ENCODE measurements around the gene DISC1.

The DISC1 gene

DNA sequence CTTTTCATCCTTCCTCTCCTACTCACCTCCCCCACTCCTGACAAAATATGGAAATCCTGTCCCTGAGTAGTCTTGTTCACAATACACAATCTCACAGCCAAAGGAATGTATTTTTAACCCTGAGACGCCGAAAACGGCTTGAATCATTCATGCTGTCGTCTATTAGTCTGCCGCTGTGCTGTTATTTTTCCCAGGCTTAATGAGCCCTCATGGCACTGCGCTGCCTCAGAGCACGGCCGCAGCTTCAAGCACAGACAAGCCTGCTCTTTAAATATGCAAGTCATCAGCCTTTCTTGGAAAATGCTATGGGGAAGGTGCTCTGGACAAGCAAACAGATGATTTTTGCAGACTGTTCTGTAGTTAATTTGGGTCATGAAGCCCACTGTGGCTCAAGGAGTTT, 302.7 kb downstream of the DISC1 start:
- no peak overlapping the region for H3K27ac ChIP-seq (ENCODE audit: low read length)
- H3K27me3 ChIP-seq (ENCODE audit: control insufficient read depth in 1 of 2, insufficient read depth in 2 of 2, low read length in 2 of 2), result no peaks in the 10 kb centered on the region
- H3K4me1 ChIP-seq (ENCODE audit: control insufficient read depth, insufficient read depth, low read length), result peaks cover 8% of the 10 kb centered on the region
- peaks cover 0 to 3% of the 10 kb centered on the region in 2 donors for H3K9me3 ChIP-seq (ENCODE audit: control insufficient read depth in 2 of 2, low read length in 2 of 2)
- H3K9ac ChIP-seq (ENCODE audit: low read length in 2 of 2), result peak overlapping the region in 1 of 2 donors; percentile 2
- no peaks in the 10 kb centered on the region for H3K36me3 ChIP-seq (ENCODE audit: control insufficient read depth in 2 of 2, insufficient read depth in 2 of 2, low read length in 2 of 2)
- H3K4me3 ChIP-seq (ENCODE audit: low read length in 2 of 2), result peak overlapping the region in 1 of 2 donors; percentile 35

DNA sequence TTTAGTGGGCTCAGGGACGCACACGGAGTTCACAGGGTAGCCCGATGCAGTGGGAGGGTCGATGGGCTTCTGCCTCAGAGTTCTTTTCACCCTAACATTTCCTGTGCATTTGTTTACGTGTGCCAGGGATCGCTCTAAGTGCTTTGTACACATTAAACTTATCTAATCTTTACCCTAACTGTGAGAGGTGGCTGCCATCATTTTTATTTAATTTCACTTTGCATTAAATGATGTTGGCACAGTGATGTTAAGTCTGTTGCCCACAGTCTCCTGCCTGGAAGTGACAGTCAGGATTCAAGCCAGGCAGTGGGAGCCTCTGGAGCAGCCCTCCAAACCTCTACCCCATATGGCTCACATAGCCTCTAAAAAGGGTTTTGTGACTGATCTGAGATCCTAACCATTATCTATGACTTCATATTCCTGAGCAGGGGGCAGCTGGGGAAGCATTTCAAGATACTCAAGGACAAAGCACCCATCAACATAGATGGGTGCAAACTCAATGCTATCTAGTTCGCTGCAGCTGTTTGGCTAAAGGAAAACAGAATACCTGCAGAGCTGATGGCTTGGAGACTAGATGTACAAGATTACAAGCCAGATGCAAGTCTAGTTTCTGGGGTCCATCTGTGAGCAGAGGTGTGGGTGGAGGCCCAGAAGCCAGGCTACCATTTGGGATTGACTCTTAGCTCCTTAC, 303.8 kb downstream of the DISC1 start:
- Histone ChIP-seq H3K27me3 (ENCODE audit: control insufficient read depth in 1 of 2, insufficient read depth in 2 of 2, low read length in 2 of 2) (no peaks in the 10 kb centered on the region), H3K27ac (ENCODE audit: low read length) (no peak overlapping the region)

GRCh38 chr1:231931146-231931545, 304.6 kb downstream of the DISC1 start:
- no peak overlapping the region for H3K4me3 ChIP-seq (ENCODE audit: low read length in 2 of 2)
- H3K27ac ChIP-seq (ENCODE audit: low read length), result no peak overlapping the region
- H3K9me3 ChIP-seq (ENCODE audit: control insufficient read depth in 2 of 2, low read length in 2 of 2), result peaks cover 0 to 3% of the 10 kb centered on the region in 2 donors
- H3K36me3 ChIP-seq (ENCODE audit: control insufficient read depth in 2 of 2, insufficient read depth in 2 of 2, low read length in 2 of 2), result no peaks in the 10 kb centered on the region
- H3K27me3 ChIP-seq (ENCODE audit: control insufficient read depth in 1 of 2, insufficient read depth in 2 of 2, low read length in 2 of 2), result no peaks in the 10 kb centered on the region
- no peak overlapping the region for H3K9ac ChIP-seq (ENCODE audit: low read length in 2 of 2)
- H3K4me1 ChIP-seq (ENCODE audit: control insufficient read depth, insufficient read depth, low read length), result peaks cover 11% of the 10 kb centered on the region

More for the DNA sequence above, 303.8 kb downstream of the DISC1 start:
- H3K36me3 ChIP-seq (ENCODE audit: control insufficient read depth in 2 of 2, insufficient read depth in 2 of 2, low read length in 2 of 2), result no peaks in the 10 kb centered on the region
- H3K9ac ChIP-seq (ENCODE audit: low read length in 2 of 2), result no peak overlapping the region
- H3K4me3 ChIP-seq (ENCODE audit: low read length in 2 of 2), result no peak overlapping the region
- H3K4me1 ChIP-seq (ENCODE audit: control insufficient read depth, insufficient read depth, low read length), result peaks cover 11% of the 10 kb centered on the region
- peaks cover 0 to 3% of the 10 kb centered on the region in 2 donors for H3K9me3 ChIP-seq (ENCODE audit: control insufficient read depth in 2 of 2, low read length in 2 of 2)

DNA sequence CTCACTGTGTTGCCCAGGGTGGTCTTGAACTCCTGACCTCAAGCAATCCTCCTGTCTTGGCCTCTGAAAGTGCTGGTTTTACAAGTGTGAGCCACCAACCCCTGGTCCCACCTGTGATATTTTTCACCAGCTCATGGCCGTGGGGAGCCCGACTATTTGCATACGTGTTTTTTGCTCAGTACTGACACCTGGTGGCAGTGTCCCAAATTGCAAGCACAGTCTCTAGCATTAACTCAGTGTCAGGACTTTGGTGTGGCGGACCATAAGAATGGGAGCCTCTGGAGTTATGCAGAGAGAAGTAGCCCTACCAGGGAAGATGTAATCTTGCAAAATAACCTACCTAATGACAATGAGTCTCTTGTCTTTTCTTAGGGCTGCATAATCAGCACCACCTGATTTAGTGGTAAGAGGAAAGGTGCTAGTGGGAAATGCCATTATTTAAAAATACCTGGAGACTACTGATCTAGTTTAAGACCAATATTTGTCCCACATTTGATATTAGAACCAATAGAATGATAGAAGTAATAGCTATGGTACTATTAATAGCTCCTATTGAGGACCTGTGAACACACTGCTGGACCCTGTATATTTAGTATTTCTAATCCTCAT, 305.4 kb downstream of the DISC1 start:
- H3K36me3 ChIP-seq (ENCODE audit: control insufficient read depth in 2 of 2, insufficient read depth in 2 of 2, low read length in 2 of 2), result no peaks in the 10 kb centered on the region
- H3K4me1 ChIP-seq (ENCODE audit: control insufficient read depth, insufficient read depth, low read length), result peaks cover 11% of the 10 kb centered on the region
- no peaks in the 10 kb centered on the region for H3K27me3 ChIP-seq (ENCODE audit: control insufficient read depth in 1 of 2, insufficient read depth in 2 of 2, low read length in 2 of 2)
- H3K9ac ChIP-seq (ENCODE audit: low read length in 2 of 2), result no peak overlapping the region
- no peak overlapping the region for H3K27ac ChIP-seq (ENCODE audit: low read length)
- peaks cover 0 to 3% of the 10 kb centered on the region in 2 donors for H3K9me3 ChIP-seq (ENCODE audit: control insufficient read depth in 2 of 2, low read length in 2 of 2)
- H3K4me3 ChIP-seq (ENCODE audit: low read length in 2 of 2), result no peak overlapping the region

- Histone ChIP-seq H3K27me3 (ENCODE audit: control insufficient read depth in 1 of 2, insufficient read depth in 2 of 2, low read length in 2 of 2) (no peaks in the 10 kb centered on the region), H3K36me3 (ENCODE audit: control insufficient read depth in 2 of 2, insufficient read depth in 2 of 2, low read length in 2 of 2) (no peaks in the 10 kb centered on the region), H3K9me3 (ENCODE audit: control insufficient read depth in 2 of 2, low read length in 2 of 2) (peaks cover 0 to 3% of the 10 kb centered on the region in 2 donors), H3K27ac (ENCODE audit: low read length) (no peak overlapping the region), H3K4me3 (ENCODE audit: low read length in 2 of 2) (no peak overlapping the region), H3K9ac (ENCODE audit: low read length in 2 of 2) (no peak overlapping the region), H3K4me1 (ENCODE audit: control insufficient read depth, insufficient read depth, low read length) (peaks cover 14% of the 10 kb centered on the region)
These were observed 307.4 kb downstream of the DISC1 start for GRCh38 chr1:231933711-231934626.

GRCh38 chr1:231934797-231935196, 308.2 kb downstream of the DISC1 start:
- no peak overlapping the region for H3K4me3 ChIP-seq (ENCODE audit: low read length in 2 of 2)
- H3K36me3 ChIP-seq (ENCODE audit: control insufficient read depth in 2 of 2, insufficient read depth in 2 of 2, low read length in 2 of 2), result no peaks in the 10 kb centered on the region
- H3K9ac ChIP-seq (ENCODE audit: low read length in 2 of 2), result no peak overlapping the region

DNA sequence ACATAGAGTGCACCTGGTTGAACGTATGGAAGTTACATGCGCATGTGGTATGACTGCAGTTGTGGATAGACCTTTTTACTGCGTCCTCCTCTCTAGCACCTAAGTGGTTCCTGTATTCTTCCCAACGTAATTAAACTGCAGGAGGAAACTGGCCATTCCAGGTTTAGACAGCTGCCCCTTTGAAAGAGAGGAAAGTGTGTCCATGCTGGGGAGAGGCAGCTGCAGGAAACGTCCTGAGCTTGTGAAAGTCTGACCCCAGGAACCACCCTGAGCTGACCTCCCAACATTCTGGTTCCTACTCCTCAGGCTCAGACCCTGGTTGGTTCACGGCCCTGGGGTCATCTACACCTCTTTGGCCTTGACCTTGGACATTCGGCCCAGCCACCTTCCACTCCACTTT, 309.3 kb downstream of the DISC1 start:
- peaks cover 6% of the 10 kb centered on the region for H3K4me1 ChIP-seq (ENCODE audit: control insufficient read depth, insufficient read depth, low read length)
- peaks cover 0 to 3% of the 10 kb centered on the region in 2 donors for H3K9me3 ChIP-seq (ENCODE audit: control insufficient read depth in 2 of 2, low read length in 2 of 2)

More at GRCh38 chr1:231934797-231935196, 308.2 kb downstream of the DISC1 start:
- Histone ChIP-seq H3K27ac (ENCODE audit: low read length) (no peak overlapping the region), H3K9me3 (ENCODE audit: control insufficient read depth in 2 of 2, low read length in 2 of 2) (peaks cover 0 to 3% of the 10 kb centered on the region in 2 donors), H3K27me3 (ENCODE audit: control insufficient read depth in 1 of 2, insufficient read depth in 2 of 2, low read length in 2 of 2) (no peaks in the 10 kb centered on the region), H3K4me1 (ENCODE audit: control insufficient read depth, insufficient read depth, low read length) (peaks cover 9% of the 10 kb centered on the region)

DNA sequence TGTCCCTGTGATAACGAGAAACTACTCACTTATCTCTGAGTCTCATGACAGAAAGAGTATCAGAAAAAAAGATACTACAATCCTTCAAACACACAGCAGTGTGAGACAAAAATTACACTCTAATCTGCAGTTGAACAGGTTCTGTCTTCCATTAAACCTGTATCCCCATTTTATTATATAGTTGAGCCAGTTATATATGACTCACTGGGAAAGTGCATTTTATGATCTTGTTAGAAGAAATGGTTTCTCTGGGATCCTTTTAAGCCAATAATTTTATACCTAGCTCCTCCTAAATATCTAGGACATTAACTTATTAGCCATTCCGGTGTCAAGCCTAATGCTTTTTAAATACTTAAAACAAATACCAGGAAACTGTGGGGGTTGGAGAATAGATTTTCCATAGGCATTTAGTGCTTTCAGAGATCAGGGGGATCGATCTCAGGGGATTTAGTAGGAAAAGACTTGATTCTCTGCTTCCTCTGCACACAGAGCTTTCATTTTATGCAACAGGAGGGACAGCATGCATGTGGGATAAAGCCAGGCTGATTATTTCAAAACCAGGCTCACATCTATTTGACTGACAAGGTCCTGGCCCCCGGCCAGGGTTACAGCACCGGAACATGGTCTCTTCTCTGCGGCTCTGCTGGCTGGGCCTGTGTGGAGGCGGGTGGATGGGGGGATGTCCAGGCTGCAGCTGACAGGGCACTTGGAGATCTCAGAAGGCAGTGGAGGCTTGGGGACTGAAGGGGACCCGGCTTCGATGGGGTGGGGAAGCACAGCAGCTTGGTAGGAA, 310.6 kb downstream of the DISC1 start:
- no peak overlapping the region for H3K4me3 ChIP-seq (ENCODE audit: low read length in 2 of 2)

More for the DNA sequence above, 309.3 kb downstream of the DISC1 start:
- Histone ChIP-seq H3K27me3 (ENCODE audit: control insufficient read depth in 1 of 2, insufficient read depth in 2 of 2, low read length in 2 of 2) (no peaks in the 10 kb centered on the region), H3K9ac (ENCODE audit: low read length in 2 of 2) (no peak overlapping the region), H3K27ac (ENCODE audit: low read length) (no peak overlapping the region), H3K4me3 (ENCODE audit: low read length in 2 of 2) (no peak overlapping the region), H3K36me3 (ENCODE audit: control insufficient read depth in 2 of 2, insufficient read depth in 2 of 2, low read length in 2 of 2) (no peaks in the 10 kb centered on the region)

DNA sequence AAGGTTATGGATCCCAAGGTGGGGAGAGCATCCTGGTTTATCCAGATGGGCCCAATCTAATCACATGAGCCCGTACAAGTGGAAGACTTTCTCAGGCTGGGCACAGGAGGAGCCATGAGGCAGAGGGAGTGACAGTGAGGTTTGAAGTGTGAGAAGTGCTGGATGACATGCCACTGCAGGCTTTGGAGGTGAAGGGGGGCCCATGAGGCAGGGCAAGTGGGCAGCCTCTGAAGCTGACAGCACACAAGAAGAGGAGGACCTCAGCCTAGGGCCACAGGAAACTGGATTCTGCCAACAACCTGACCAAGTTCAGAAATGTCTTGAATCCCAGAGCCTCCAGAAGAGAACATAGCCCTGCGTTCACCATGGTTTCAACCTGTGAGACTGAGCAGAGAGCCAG, 311.6 kb downstream of the DISC1 start:
- Histone ChIP-seq H3K9ac (ENCODE audit: low read length in 2 of 2) (no peak overlapping the region), H3K4me1 (ENCODE audit: control insufficient read depth, insufficient read depth, low read length) (peaks cover 6% of the 10 kb centered on the region), H3K4me3 (ENCODE audit: low read length in 2 of 2) (no peak overlapping the region), H3K27me3 (ENCODE audit: control insufficient read depth in 1 of 2, insufficient read depth in 2 of 2, low read length in 2 of 2) (no peaks in the 10 kb centered on the region), H3K27ac (ENCODE audit: low read length) (no peak overlapping the region), H3K36me3 (ENCODE audit: control insufficient read depth in 2 of 2, insufficient read depth in 2 of 2, low read length in 2 of 2) (no peaks in the 10 kb centered on the region), H3K9me3 (ENCODE audit: control insufficient read depth in 2 of 2, low read length in 2 of 2) (peaks cover 0 to 3% of the 10 kb centered on the region in 2 donors)

More for the DNA sequence above, 310.6 kb downstream of the DISC1 start:
- no peaks in the 10 kb centered on the region for H3K27me3 ChIP-seq (ENCODE audit: control insufficient read depth in 1 of 2, insufficient read depth in 2 of 2, low read length in 2 of 2)
- H3K9me3 ChIP-seq (ENCODE audit: control insufficient read depth in 2 of 2, low read length in 2 of 2), result no peaks in the 10 kb centered on the region
- no peaks in the 10 kb centered on the region for H3K36me3 ChIP-seq (ENCODE audit: control insufficient read depth in 2 of 2, insufficient read depth in 2 of 2, low read length in 2 of 2)
- peaks cover 6% of the 10 kb centered on the region for H3K4me1 ChIP-seq (ENCODE audit: control insufficient read depth, insufficient read depth, low read length)
- H3K9ac ChIP-seq (ENCODE audit: low read length in 2 of 2), result no peak overlapping the region
- H3K27ac ChIP-seq (ENCODE audit: low read length), result no peak overlapping the region

- Histone ChIP-seq H3K4me3 (ENCODE audit: low read length in 2 of 2) (no peak overlapping the region), H3K9ac (ENCODE audit: low read length in 2 of 2) (no peak overlapping the region), H3K27ac (ENCODE audit: low read length) (no peak overlapping the region), H3K27me3 (ENCODE audit: control insufficient read depth in 1 of 2, insufficient read depth in 2 of 2, low read length in 2 of 2) (no peaks in the 10 kb centered on the region), H3K4me1 (ENCODE audit: control insufficient read depth, insufficient read depth, low read length) (peaks cover 6% of the 10 kb centered on the region), H3K9me3 (ENCODE audit: control insufficient read depth in 2 of 2, low read length in 2 of 2) (peaks cover 0 to 3% of the 10 kb centered on the region in 2 donors), H3K36me3 (ENCODE audit: control insufficient read depth in 2 of 2, insufficient read depth in 2 of 2, low read length in 2 of 2) (no peaks in the 10 kb centered on the region)
These were observed 312.1 kb downstream of the DISC1 start for GRCh38 chr1:231938711-231939110.

Data from stomach smooth muscle (tissue), 2 donors.